Thoracic aorta (tissue), 2 donors: ENCODE measurements around the gene ING4. TPM values are rescaled to one million over a fixed set of nuclear protein-coding genes. Genes with fewer than 3 reads are reported as not detected.
"Not testable (repeated sequence)": the region's sequence is repeated elsewhere in the genome, so short reads cannot be mapped to it uniquely, and the experiment has no call there.

ENCODE experiments used
- ATAC-seq: fragments of 150-250 bp; one replicate; pipeline ENCODE4 v1.8.0; 2017; ENCODE audit warnings: low read depth; ENCODE audit not compliant: insufficient number of reproducible peaks, low FRiP score
- DNase-seq: peaks from one replicate; pipeline ENCODE4 v3.0.0-alpha.2; 2020; ENCODE audit warnings: low spot score
- H3K27ac ChIP-seq, 2 donors: fragments of 200-600 bp; sonication (generic); 1 replicate in 1 of 2; 2 replicates in 1 of 2; pipeline ENCODE4 v1.5.1; 2016; ENCODE audit warnings: mild to moderate bottlenecking in 2 of 2, moderate library complexity in 2 of 2
- H3K27me3 ChIP-seq: fragments of 200-600 bp; sonication (generic); replicated peaks from 2 replicates; pipeline ENCODE4 v1.6.0; 2016; ENCODE audit warnings: mild to moderate bottlenecking; ENCODE audit not compliant: insufficient read depth
- H3K36me3 ChIP-seq: fragments of 200-600 bp; sonication (generic); one replicate; pipeline ENCODE4 v1.5.1; 2016
- H3K4me1 ChIP-seq, 2 donors: fragments of 200-600 bp; sonication (generic); 1 replicate in 1 of 2; 2 replicates in 1 of 2; pipeline versions ENCODE4 v1.5.1 to v1.6.0; 2016; ENCODE audit warnings: low read depth in 2 of 2, mild to moderate bottlenecking in 1 of 2; ENCODE audit not compliant: control insufficient read depth in 1 of 2
- H3K4me3 ChIP-seq: fragments of 200-600 bp; sonication (generic); 2 replicates; pipeline ENCODE4 v1.5.1; 2016; ENCODE audit warnings: mild to moderate bottlenecking
- H3K9me3 ChIP-seq: fragments of 200-600 bp; sonication (generic); 2 replicates; pipeline ENCODE4 v1.5.1; 2016
- CTCF ChIP-seq: fragments of 200-600 bp; sonication (generic); IDR thresholded peaks from one replicate; pipeline ENCODE4 v1.5.1; 2019; ENCODE audit warnings: antibody characterized with exemption
- total RNA-seq, 2 donors: library from RNA; depleted of rRNA; stranded (reverse); fragments of >200 nt; gene quantifications; one replicate each; pipeline versions ENCODE4 v1.1.0 to v1.2.3, GENCODE V29; 2016

Gene ING4
- total RNA-seq, result 10 to 100 TPM; 21.8 to 36.9 TPM

GRCh38 chr12:6662906-6663742, at the start of gene ING4:
Gene ING4 (minus strand): TSS chr12:6663119. CDS start chr12:6663101, 18 bp downstream.
- peak; percentile 97 for DNase-seq
- H3K36me3 ChIP-seq, result peaks cover 10% of the 10 kb centered on the region
- H3K27ac ChIP-seq, result peak within 1 kb of the TSS; percentile 74 to 76
- TF ChIP-seq CTCF, result no peak
- no peaks in the 10 kb centered on the region for H3K9me3 ChIP-seq
- H3K27me3 ChIP-seq, result no peaks in the 10 kb centered on the region
- peak within 1 kb of the TSS; percentile 91 for H3K4me3 ChIP-seq
- peaks cover 8 to 15% of the 10 kb centered on the region in 2 donors for H3K4me1 ChIP-seq
- peak; percentile 100 for ATAC-seq

- no peaks in the 10 kb centered on the region for H3K36me3 ChIP-seq
- H3K9me3 ChIP-seq, result no peaks in the 10 kb centered on the region
- no peak overlapping the region for H3K4me3 ChIP-seq
- no peaks in the 10 kb centered on the region for H3K27me3 ChIP-seq
- DNase-seq, result no peak
- no peaks in the 10 kb centered on the region for H3K4me1 ChIP-seq
- no peak for ATAC-seq
- no peak overlapping the region for H3K27ac ChIP-seq
- TF ChIP-seq CTCF, result no peak
Measured at GRCh38 chr12:6708960-6709394, 46.1 kb upstream of the ING4 start.

- H3K9me3 ChIP-seq, DNase-seq, ATAC-seq, H3K4me1 ChIP-seq, H3K4me3 ChIP-seq, H3K27me3 ChIP-seq, H3K36me3 ChIP-seq, H3K27ac ChIP-seq: not testable (repeated sequence)
Measured at GRCh38 chr12:6708351-6708750, 45.4 kb upstream of the ING4 start.

- no peaks in the 10 kb centered on the region for H3K27me3 ChIP-seq
- H3K36me3 ChIP-seq, result no peaks in the 10 kb centered on the region
- DNase-seq (no peak), ATAC-seq (no peak)
- H3K4me3 ChIP-seq, result no peak overlapping the region
- no peak for TF ChIP-seq CTCF
- no peak overlapping the region for H3K27ac ChIP-seq
- peaks cover 0 to 15% of the 10 kb centered on the region in 2 donors for H3K4me1 ChIP-seq
- no peaks in the 10 kb centered on the region for H3K9me3 ChIP-seq
Measured at GRCh38 chr12:6703631-6704030, 40.7 kb upstream of the ING4 start.

- Histone ChIP-seq H3K27ac (no peak overlapping the region), H3K4me1 (peaks cover 0 to 15% of the 10 kb centered on the region in 2 donors), H3K36me3 (no peaks in the 10 kb centered on the region), H3K4me3 (peak overlapping the region; percentile 76), H3K9me3 (no peaks in the 10 kb centered on the region), H3K27me3 (no peaks in the 10 kb centered on the region)
- no peak for DNase-seq
- no peak for ATAC-seq
- no peak for TF ChIP-seq CTCF
Measured at GRCh38 chr12:6701078-6701768, 38.3 kb upstream of the ING4 start.
